ENCODE results near the gene CMTM3. TPM values are rescaled to one million over a fixed set of nuclear protein-coding genes. Genes with fewer than 3 reads are reported as not detected.
"Not testable (repeated sequence)": the region's sequence is repeated elsewhere in the genome, so short reads cannot be mapped to it uniquely, and the experiment has no call there.

CMTM3 gene
- total and polyA plus RNA-seq, 10 donors = 16.2 to 53.1 (median 39.1) TPM

DNA sequence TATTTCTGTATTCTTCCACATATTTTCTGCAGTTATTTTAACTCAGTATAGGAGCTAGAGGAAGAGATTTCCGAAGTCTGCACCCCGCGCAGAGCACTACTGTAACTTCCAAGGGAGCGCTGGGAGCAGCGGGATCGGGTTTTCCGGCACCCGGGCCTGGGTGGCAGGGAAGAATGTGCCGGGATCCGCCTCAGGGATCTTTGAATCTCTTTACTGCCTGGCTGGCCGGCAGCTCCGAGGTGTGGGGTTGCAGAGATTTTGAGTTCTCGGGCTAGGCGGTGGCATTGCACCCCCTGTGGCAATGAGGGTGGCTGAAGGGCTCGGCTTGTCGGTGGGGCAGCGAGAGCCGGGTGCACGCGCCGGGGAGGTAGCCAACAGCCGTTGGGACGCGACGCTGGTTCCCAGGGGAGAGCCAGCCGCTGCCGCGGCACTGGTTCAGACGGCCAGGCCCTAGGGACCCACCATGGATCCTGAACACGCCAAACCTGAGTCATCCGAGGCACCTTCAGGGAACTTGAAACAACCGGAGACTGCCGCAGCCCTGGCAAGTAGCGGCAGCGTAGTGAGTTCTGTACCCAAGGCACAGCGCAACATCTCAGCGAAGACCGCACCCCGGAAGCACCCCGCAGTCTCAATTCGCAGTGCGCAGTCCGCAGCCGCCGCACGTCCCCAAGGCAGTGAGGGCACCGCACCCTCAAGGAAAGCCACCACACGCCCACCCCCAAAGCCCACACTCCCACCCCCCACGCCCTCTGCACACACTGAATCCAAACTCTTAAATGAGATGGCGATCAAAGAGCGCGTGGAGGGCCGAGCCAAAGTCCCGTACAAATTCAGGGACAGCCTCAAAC, 38.2 kb upstream of the CMTM3 start, which contains the start of gene CMTM1:
Gene CMTM1 (plus strand): TSS at position 389 of the 851 bp plus-strand sequence. CDS start 75 bp downstream, at position 464.
- H3K36me3 ChIP-seq = peaks cover 0 to 79% (median 37%) of the 10 kb centered on the region in 6 donors
- intact Hi-C loops (cut with DNase I; ENCODE audit: low total_unique reads) = no loop called here
- H3K4me3 ChIP-seq = no peak within 1 kb of the TSS
- H3K4me1 ChIP-seq = peaks cover 5 to 59% (median 20%) of the 10 kb centered on the region in 6 donors
- H3K9me3 ChIP-seq = no peaks in the 10 kb centered on the region
- no peak within 1 kb of the TSS for H3K27ac ChIP-seq
- no peak for DNase-seq
- 94 to 99% (median 97%) methylated on average over 46 to 54 of the region's 54 CpGs for WGBS, 5 donors
- TF ChIP-seq POLR2AphosphoS5 (IDR thresholded peaks at IDR 0.05) = peak in 1 of 3 donors; percentile 46
- TF ChIP-seq, protein P1, sequence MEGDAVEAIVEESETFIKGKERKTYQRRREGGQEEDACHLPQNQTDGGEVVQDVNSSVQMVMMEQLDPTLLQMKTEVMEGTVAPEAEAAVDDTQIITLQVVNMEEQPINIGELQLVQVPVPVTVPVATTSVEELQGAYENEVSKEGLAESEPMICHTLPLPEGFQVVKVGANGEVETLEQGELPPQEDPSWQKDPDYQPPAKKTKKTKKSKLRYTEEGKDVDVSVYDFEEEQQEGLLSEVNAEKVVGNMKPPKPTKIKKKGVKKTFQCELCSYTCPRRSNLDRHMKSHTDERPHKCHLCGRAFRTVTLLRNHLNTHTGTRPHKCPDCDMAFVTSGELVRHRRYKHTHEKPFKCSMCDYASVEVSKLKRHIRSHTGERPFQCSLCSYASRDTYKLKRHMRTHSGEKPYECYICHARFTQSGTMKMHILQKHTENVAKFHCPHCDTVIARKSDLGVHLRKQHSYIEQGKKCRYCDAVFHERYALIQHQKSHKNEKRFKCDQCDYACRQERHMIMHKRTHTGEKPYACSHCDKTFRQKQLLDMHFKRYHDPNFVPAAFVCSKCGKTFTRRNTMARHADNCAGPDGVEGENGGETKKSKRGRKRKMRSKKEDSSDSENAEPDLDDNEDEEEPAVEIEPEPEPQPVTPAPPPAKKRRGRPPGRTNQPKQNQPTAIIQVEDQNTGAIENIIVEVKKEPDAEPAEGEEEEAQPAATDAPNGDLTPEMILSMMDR (IDR thresholded peaks at IDR 0.05 in 8 of 11, conservative IDR thresholded peaks at IDR 0.05 in 3 of 11) = no peak
- H3K27me3 ChIP-seq (replicated peaks in 1 of 7) = no peaks in the 10 kb centered on the region

DNA sequence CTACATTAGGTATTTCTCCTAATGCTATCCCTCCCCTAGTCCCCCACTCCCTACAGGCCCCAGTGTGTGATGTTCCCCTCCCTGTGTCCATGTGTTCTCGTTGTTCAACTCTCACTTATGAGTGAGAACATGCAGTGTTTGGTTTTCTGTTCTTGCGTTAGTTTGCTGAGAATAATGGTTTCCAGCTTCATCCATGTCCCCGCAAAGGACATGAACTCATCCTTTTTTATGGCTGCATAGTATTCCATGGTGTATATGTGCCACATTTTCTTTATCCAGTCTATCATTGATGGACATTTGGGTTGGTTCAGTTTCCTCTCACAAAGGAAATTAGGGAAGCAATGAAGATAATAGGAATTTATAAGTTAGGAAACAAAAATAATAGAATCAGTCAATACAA, 37.2 kb upstream of the CMTM3 start:
- WGBS, 5 donors = 86 to 100% (median 97%) methylated on average over 3 of the region's 3 CpGs
- H3K4me3 ChIP-seq; H3K27me3 ChIP-seq (replicated peaks in 1 of 7); H3K9me3 ChIP-seq; intact Hi-C loops (cut with DNase I; ENCODE audit: low total_unique reads); H3K27ac ChIP-seq; DNase-seq: not testable (repeated sequence)
- Histone ChIP-seq H3K4me1 (peaks cover 0 to 50% (median 10%) of the 10 kb centered on the region in 6 donors), H3K36me3 (peaks cover 0 to 76% (median 37%) of the 10 kb centered on the region in 6 donors)

DNA sequence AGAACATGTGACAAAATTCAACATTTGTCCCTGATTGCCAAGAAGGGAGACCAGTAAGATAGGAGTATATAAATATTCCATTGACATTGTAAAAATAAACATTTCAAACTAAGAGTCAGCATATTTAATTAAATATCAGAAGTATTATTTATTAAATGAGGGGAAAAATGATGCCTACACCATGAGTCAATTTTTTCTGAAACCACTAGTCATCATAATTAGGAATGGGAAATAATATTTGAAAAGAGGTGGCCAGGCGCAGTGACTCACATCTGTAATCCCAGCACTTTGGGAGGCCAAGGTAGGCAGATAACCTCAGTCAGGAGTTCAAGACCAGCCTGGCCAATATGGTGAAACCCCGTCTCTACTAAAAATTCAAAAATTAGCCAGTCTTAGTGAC, 36.1 kb upstream of the CMTM3 start:
- Histone ChIP-seq H3K4me3 (no peak overlapping the region), H3K27me3 (replicated peaks in 1 of 7) (no peaks in the 10 kb centered on the region), H3K4me1 (peaks cover 0 to 44% (median under 1%) of the 10 kb centered on the region in 6 donors), H3K27ac (no peak overlapping the region), H3K9me3 (no peaks in the 10 kb centered on the region), H3K36me3 (peaks cover 0 to 65% (median 37%) of the 10 kb centered on the region in 6 donors)
- no peak for DNase-seq
- TF ChIP-seq, protein P1 (IDR thresholded peaks at IDR 0.05 in 8 of 11, conservative IDR thresholded peaks at IDR 0.05 in 3 of 11) = no peak
- TF ChIP-seq POLR2A (IDR thresholded peaks at IDR 0.05) (no peak), POLR2AphosphoS5 (IDR thresholded peaks at IDR 0.05) (no peak)
- 84 to 100% (median 91%) methylated on average over 2 of the region's 2 CpGs for WGBS, 5 donors
- intact Hi-C loops (cut with DNase I; ENCODE audit: low total_unique reads) = no loop called here

DNA sequence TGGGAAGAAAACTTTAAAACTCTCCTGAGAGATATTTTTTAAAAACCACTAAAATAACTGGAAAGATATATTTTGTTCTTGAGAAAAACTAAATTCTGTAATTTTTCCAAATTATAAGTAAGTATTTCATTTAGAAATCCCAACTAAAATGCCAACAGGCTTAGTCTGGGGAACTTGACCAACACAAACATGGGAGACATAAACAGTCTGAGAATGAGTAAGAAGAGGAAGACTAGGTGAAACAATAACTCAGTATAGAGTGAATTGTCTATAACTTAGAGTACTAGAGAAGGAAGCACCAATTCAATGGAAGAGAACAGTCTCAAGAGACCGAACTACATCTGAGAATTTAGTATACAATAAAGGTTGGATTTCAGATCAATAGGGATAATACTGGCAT, 35.4 kb upstream of the CMTM3 start:
- H3K27me3 ChIP-seq (replicated peaks in 1 of 7) = no peaks in the 10 kb centered on the region
- no peaks in the 10 kb centered on the region for H3K9me3 ChIP-seq
- 90 to 100% (median 96%) methylated on average over 1 of the region's 1 CpG for WGBS, 5 donors
- no peak overlapping the region for H3K4me3 ChIP-seq
- peaks cover 0 to 57% (median 32%) of the 10 kb centered on the region in 6 donors for H3K36me3 ChIP-seq
- TF ChIP-seq POLR2AphosphoS5 (IDR thresholded peaks at IDR 0.05) = no peak
- TF ChIP-seq, protein P1 (IDR thresholded peaks at IDR 0.05 in 8 of 11, conservative IDR thresholded peaks at IDR 0.05 in 3 of 11) = no peak
- TF ChIP-seq POLR2A (IDR thresholded peaks at IDR 0.05) = no peak
- DNase-seq = no peak
- intact Hi-C loops (cut with DNase I; ENCODE audit: low total_unique reads) = no loop called here
- no peak overlapping the region for H3K27ac ChIP-seq
- peaks cover 0 to 40% (median 0%) of the 10 kb centered on the region in 6 donors for H3K4me1 ChIP-seq
